SK-N-SH treated with all-trans-retinoic acid at 6 μM for 48 hours (cell line): ENCODE measurements around the gene HOXB1.

Experiments
- ATAC-seq: fragments of 200-7000 bp; cut with Tn5 transposase; 3 replicates; pipeline ENCODE4 v1.9.1; 2020; ENCODE audit warnings: mild to moderate bottlenecking, moderate library complexity
- ARNTL ChIP-seq: fragments of 450-650 bp; formaldehyde crosslinking; IDR thresholded peaks from 2 replicates; pipeline ENCODE4 v1.5.0; 2020; ENCODE audit warnings: low read depth, mild to moderate bottlenecking, moderate library complexity, borderline replicate concordance
- CREB5 ChIP-seq: fragments of 250-450 bp; sonication (Bioruptor Pico); IDR thresholded peaks from 2 replicates; pipeline ENCODE4 v1.5.1; 2020; ENCODE audit warnings: low read depth, mild to moderate bottlenecking, moderate library complexity
- CSDC2 ChIP-seq: fragments of 250-450 bp; sonication (Bioruptor Pico); IDR thresholded peaks from 2 replicates; pipeline ENCODE4 v1.5.0; 2020; ENCODE audit warnings: mild to moderate bottlenecking, moderate library complexity
- CSRNP3 ChIP-seq: fragments of 250-450 bp; sonication (Bioruptor Pico); IDR thresholded peaks from 2 replicates; pipeline ENCODE4 v1.5.1; 2021; ENCODE audit warnings: mild to moderate bottlenecking, moderate library complexity
- ESRRG ChIP-seq: fragments of 250-450 bp; sonication (Bioruptor Pico); IDR thresholded peaks from 2 replicates; pipeline ENCODE4 v1.6.1; 2021; ENCODE audit warnings: mild to moderate bottlenecking
- GLIS3 ChIP-seq: fragments of 250-450 bp; sonication (Bioruptor Pico); IDR thresholded peaks from 2 replicates; pipeline ENCODE4 v1.5.0; 2020; ENCODE audit warnings: mild to moderate bottlenecking, moderate library complexity
- ISL1 ChIP-seq: fragments of 250-450 bp; sonication (Bioruptor Pico); IDR thresholded peaks from 2 replicates; pipeline ENCODE4 v2.1.2; 2022; ENCODE audit warnings: mild to moderate bottlenecking, moderate library complexity
- OSR1 ChIP-seq: fragments of 250-450 bp; sonication (Bioruptor Pico); IDR thresholded peaks from 2 replicates; pipeline ENCODE4 v1.8.0; 2022; ENCODE audit warnings: moderate library complexity, mild to moderate bottlenecking, inconsistent platforms
- PATZ1 ChIP-seq: fragments of 250-450 bp; sonication (Bioruptor Pico); IDR thresholded peaks from 2 replicates; pipeline ENCODE4 v1.8.0; 2020; ENCODE audit warnings: mild to moderate bottlenecking, moderate library complexity, borderline replicate concordance
- PPARA ChIP-seq: fragments of 250-450 bp; sonication (Bioruptor Pico); IDR thresholded peaks from 2 replicates; pipeline ENCODE4 v1.5.0; 2020; ENCODE audit warnings: mild to moderate bottlenecking, borderline replicate concordance
- RARB ChIP-seq: fragments of 250-450 bp; sonication (Bioruptor Pico); IDR thresholded peaks from 2 replicates; pipeline ENCODE4 v1.8.0; 2021; ENCODE audit warnings: mild to moderate bottlenecking, moderate library complexity
- SNAI2 ChIP-seq: fragments of 250-450 bp; sonication (Bioruptor Pico); IDR thresholded peaks from 2 replicates; pipeline ENCODE4 v1.5.0; 2020; ENCODE audit warnings: mild to moderate bottlenecking, moderate library complexity
- TCF4 ChIP-seq: fragments of 250-450 bp; sonication (Bioruptor Pico); IDR thresholded peaks from 2 replicates; pipeline ENCODE4 v1.8.0; 2021; ENCODE audit warnings: mild to moderate bottlenecking, moderate library complexity, borderline replicate concordance
- ZC3H10 ChIP-seq: fragments of 250-450 bp; sonication (Bioruptor Pico); IDR thresholded peaks from 2 replicates; pipeline ENCODE4 v1.5.1; 2021; ENCODE audit warnings: mild to moderate bottlenecking, moderate library complexity
- ZFP30 ChIP-seq: fragments of 450-650 bp; formaldehyde crosslinking; IDR thresholded peaks from 2 replicates; pipeline ENCODE4 v1.5.0; 2022; ENCODE audit warnings: mild to moderate bottlenecking, moderate library complexity
- ZNF70 ChIP-seq: fragments of 450-650 bp; formaldehyde crosslinking; IDR thresholded peaks from 2 replicates; pipeline ENCODE4 v1.5.0; 2020; ENCODE audit warnings: mild to moderate bottlenecking, moderate library complexity
- ZNF8 ChIP-seq: fragments of 450-650 bp; formaldehyde crosslinking; IDR thresholded peaks from 2 replicates; pipeline ENCODE4 v1.5.0; 2020; ENCODE audit warnings: mild to moderate bottlenecking, moderate library complexity
- TF ChIP-seq, protein P1 (sequence below): fragments of 250-450 bp; sonication (Bioruptor Pico); IDR thresholded peaks from 2 replicates; pipeline ENCODE4 v1.8.0; 2021; ENCODE audit warnings: low read depth, mild to moderate bottlenecking, moderate library complexity, borderline replicate concordance
- TF ChIP-seq, protein P2 (sequence below): fragments of 250-450 bp; sonication (Bioruptor Pico); IDR thresholded peaks from 2 replicates; pipeline ENCODE4 v1.5.0; 2020; ENCODE audit warnings: mild to moderate bottlenecking, moderate library complexity

Gene HOXB1

DNA sequence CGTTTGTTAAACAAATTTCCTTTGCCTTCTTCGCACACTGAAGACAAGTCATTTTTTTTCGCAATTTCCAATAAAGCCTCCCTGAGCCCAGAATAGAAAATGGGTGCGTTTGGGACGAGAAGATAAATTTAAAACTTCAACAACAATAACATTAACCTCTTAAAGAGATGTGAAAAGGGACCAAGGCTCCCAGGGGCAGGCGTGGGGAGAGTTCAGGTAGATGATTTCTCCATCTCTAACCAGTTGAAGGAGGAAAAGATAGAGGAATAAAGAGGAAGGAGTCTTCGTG, 48.6 kb upstream of the HOXB1 start:
- ATAC-seq, result no peak
- TF ChIP-seq ZNF70 (no peak), GLIS3 (CRISPR knock-in tag) (no peak), ARNTL (no peak), OSR1 (CRISPR knock-in tag) (no peak), CSDC2 (CRISPR knock-in tag) (no peak), ZFP30 (no peak), CREB5 (no peak), ZNF8 (CRISPR knock-in tag) (no peak), ISL1 (CRISPR knock-in tag) (no peak), PPARA (CRISPR knock-in tag) (no peak), CSRNP3 (CRISPR knock-in tag) (no peak), SNAI2 (CRISPR knock-in tag) (no peak), PATZ1 (CRISPR knock-in tag) (no peak)
- TF ChIP-seq, protein P1, sequence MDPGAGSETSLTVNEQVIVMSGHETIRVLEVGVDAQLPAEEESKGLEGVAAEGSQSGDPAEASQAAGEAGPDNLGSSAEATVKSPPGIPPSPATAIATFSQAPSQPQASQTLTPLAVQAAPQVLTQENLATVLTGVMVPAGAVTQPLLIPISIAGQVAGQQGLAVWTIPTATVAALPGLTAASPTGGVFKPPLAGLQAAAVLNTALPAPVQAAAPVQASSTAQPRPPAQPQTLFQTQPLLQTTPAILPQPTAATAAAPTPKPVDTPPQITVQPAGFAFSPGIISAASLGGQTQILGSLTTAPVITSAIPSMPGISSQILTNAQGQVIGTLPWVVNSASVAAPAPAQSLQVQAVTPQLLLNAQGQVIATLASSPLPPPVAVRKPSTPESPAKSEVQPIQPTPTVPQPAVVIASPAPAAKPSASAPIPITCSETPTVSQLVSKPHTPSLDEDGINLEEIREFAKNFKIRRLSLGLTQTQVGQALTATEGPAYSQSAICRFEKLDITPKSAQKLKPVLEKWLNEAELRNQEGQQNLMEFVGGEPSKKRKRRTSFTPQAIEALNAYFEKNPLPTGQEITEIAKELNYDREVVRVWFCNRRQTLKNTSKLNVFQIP (CRISPR knock-in tag), result no peak

DNA sequence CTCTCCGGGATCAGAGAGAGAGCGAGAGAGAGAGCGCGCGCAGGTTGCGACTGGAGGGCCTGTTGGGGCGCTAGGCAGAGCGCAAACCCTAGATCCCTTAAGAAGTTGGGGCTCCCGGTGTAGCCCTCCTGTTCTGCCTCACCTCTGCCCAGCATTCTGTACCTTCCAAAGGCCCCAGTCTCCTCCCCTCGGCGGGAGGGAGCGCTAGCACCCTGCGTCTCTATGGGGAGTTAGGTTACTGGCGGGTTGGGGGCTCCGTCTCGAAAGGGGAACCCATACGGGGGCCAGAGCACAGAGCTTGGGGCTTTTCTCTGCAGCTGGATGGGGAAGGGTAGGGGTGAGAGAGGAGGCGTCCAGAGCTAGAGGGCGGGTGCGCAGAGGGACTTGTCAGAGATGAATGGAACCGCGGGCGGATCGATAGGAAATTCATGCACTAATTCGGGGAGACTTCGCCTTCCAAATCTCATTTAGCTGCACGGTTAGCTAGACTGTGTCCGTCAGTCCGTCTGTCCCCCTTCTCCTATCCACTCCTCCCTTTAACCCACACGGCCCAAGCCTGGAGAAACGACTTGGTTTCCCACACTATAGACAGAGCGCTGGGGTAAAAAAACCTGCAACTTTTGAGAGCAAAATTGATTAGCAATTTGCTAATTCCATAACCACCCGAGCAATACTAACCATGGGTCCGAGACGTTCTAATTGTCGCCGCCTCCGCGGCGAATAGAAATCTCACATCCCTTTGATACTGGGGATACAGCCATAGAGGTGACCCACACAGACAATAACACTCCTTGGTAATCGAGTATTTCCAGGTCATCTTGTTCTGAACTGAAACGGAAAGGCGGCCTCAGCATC, 48.0 kb upstream of the HOXB1 start:
- no peak for TF ChIP-seq ESRRG
- no peak for TF ChIP-seq TCF4 (CRISPR knock-in tag)
- no peak for TF ChIP-seq ZC3H10
- TF ChIP-seq CREB5, result no peak
- TF ChIP-seq SNAI2 (CRISPR knock-in tag), result no peak
- ATAC-seq, result no peak

DNA sequence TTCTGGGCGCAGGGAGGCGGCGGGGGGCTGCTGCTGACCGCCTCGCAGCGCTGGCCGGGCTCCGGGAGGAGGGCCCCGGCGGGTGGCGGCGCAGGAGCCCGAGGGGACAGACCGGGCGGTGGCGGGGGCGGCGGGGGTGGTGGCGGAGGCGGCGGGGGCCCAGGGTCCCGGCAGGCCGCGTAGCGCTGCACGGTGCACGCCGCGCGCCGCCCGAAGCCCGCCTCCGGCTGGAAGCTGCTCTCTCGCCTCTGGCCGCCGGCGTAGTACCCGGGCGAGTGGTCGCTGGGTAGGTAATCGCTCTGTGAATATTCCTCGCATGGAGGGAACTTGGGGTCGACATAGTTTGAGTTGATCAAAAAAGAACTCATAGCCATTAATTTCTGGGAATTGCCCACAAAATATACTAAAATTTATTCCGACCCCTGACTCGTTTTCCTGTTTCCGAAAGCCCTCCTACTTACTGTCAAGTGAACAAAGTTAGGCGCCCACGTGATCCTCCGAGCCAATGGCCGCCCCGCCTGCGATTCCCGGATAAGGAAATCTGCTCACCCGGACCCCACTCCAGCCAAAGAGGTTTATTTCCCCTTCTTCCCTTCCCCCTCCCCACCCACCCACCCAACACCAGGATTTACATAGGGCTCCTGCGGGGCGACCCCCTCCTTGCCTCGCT, 47.3 kb upstream of the HOXB1 start, which contains the start of gene HOXB4:
HOXB4 (minus strand) TSS at position 405 of the 670 bp plus-strand sequence; CDS start at position 374, 31 bp downstream.
- ATAC-seq, result no peak
- TF ChIP-seq RARB (CRISPR knock-in tag), result no peak
- no peak for TF ChIP-seq OSR1 (CRISPR knock-in tag)
- no peak for TF ChIP-seq ZNF8 (CRISPR knock-in tag)
- TF ChIP-seq, protein P2, sequence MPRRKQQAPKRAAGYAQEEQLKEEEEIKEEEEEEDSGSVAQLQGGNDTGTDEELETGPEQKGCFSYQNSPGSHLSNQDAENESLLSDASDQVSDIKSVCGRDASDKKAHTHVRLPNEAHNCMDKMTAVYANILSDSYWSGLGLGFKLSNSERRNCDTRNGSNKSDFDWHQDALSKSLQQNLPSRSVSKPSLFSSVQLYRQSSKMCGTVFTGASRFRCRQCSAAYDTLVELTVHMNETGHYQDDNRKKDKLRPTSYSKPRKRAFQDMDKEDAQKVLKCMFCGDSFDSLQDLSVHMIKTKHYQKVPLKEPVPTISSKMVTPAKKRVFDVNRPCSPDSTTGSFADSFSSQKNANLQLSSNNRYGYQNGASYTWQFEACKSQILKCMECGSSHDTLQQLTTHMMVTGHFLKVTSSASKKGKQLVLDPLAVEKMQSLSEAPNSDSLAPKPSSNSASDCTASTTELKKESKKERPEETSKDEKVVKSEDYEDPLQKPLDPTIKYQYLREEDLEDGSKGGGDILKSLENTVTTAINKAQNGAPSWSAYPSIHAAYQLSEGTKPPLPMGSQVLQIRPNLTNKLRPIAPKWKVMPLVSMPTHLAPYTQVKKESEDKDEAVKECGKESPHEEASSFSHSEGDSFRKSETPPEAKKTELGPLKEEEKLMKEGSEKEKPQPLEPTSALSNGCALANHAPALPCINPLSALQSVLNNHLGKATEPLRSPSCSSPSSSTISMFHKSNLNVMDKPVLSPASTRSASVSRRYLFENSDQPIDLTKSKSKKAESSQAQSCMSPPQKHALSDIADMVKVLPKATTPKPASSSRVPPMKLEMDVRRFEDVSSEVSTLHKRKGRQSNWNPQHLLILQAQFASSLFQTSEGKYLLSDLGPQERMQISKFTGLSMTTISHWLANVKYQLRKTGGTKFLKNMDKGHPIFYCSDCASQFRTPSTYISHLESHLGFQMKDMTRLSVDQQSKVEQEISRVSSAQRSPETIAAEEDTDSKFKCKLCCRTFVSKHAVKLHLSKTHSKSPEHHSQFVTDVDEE (CRISPR knock-in tag), result no peak
- TF ChIP-seq ESRRG, result no peak
- TF ChIP-seq CREB5, result no peak
- no peak for TF ChIP-seq ARNTL
- TF ChIP-seq CSRNP3 (CRISPR knock-in tag), result no peak
- no peak for TF ChIP-seq GLIS3 (CRISPR knock-in tag)
- no peak for TF ChIP-seq TCF4 (CRISPR knock-in tag)
- TF ChIP-seq ZFP30, result no peak
- TF ChIP-seq, protein P1 (CRISPR knock-in tag), result no peak
